ENCODE measurements around the gene APCDD1.

Gene APCDD1

DNA sequence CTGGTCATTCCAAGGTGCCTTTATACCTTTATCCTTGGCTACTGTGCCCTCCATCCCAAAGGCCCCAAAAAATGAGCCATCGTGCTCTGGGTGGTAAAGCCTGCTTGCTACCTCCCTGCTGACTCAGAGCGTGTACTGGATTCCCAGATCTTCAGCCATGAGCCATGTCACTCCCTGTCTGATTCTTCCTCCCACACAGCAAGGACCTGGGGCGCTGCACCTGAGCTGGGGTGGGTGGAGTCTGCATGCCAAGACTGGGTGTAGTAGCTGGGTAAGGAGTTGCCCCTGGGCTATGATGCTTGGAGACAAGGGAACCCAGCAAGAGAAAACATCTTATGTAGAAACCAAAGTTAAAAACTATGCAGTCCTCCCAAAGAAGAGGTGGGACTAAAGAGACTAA is 37.2 kb upstream of the APCDD1 start:
- TF ChIP-seq ZC3H10 (CRISPR knock-in tag; IDR thresholded peaks at IDR 0.05), result no peak
- ATAC-seq, result no peak

DNA sequence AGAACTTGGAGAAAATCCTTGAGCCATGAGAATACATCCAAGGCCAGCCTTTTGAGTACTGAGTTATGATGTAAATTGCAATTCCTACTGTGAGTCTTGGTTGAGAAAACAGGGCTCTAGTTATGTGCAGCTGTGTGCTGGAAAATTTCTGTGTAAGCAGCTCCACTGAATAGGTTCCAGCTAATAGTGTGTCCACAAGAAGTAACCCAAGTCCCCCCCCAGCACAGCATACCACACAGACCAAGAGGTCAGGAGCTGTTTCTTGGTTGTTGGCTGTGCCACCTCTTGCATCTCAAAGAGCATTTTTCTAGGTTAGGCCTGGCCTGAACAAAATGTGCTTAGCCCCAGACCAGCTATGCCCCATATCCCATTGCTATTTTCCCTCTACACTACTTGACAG is 36.8 kb upstream of the APCDD1 start:
- no peak for TF ChIP-seq PPARA (CRISPR knock-in tag; IDR thresholded peaks at IDR 0.05; ENCODE audit: borderline replicate concordance)
- no peak for TF ChIP-seq ISL1 (CRISPR knock-in tag; IDR thresholded peaks at IDR 0.05)
- TF ChIP-seq ZNF565 (CRISPR knock-in tag; conservative IDR thresholded peaks at IDR 0.05; ENCODE audit: low read depth), result no peak
- no peak for TF ChIP-seq ZFP3 (CRISPR knock-in tag; IDR thresholded peaks at IDR 0.05)

DNA sequence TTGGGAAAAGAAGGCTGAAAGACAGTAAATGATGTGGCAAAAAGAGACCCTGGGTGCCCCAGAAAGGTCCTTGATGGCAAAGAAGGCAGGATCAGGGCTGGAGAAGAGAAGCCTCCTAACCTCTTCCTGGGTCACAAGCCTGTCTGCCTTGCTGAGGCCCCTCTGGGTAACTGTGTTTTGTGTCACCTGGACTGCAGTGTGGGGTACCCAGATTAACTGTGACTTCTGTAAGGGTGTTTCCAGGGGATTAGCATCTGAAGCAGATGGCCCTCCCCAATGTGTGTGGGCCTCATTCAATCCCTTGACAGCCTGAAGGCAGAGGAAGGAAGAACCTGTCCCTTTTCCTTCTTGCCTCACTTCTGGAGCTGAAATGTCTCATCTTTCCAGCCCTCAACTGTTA is 35.6 kb upstream of the APCDD1 start:
- no peak for ATAC-seq
- TF ChIP-seq, protein P1, sequence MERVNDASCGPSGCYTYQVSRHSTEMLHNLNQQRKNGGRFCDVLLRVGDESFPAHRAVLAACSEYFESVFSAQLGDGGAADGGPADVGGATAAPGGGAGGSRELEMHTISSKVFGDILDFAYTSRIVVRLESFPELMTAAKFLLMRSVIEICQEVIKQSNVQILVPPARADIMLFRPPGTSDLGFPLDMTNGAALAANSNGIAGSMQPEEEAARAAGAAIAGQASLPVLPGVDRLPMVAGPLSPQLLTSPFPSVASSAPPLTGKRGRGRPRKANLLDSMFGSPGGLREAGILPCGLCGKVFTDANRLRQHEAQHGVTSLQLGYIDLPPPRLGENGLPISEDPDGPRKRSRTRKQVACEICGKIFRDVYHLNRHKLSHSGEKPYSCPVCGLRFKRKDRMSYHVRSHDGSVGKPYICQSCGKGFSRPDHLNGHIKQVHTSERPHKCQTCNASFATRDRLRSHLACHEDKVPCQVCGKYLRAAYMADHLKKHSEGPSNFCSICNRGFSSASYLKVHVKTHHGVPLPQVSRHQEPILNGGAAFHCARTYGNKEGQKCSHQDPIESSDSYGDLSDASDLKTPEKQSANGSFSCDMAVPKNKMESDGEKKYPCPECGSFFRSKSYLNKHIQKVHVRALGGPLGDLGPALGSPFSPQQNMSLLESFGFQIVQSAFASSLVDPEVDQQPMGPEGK (CRISPR knock-in tag; IDR thresholded peaks at IDR 0.05; ENCODE audit: borderline replicate concordance), result no peak
- TF ChIP-seq ARNTL (CRISPR knock-in tag; IDR thresholded peaks at IDR 0.05; ENCODE audit: borderline replicate concordance, low read depth) (no peak), POU6F1 (CRISPR knock-in tag; IDR thresholded peaks at IDR 0.05; ENCODE audit: borderline replicate concordance, low read depth) (no peak), BACH2 (CRISPR knock-in tag; IDR thresholded peaks at IDR 0.05; ENCODE audit: borderline replicate concordance) (no peak), ZNF565 (CRISPR knock-in tag; conservative IDR thresholded peaks at IDR 0.05; ENCODE audit: low read depth) (no peak), CSDC2 (CRISPR knock-in tag; IDR thresholded peaks at IDR 0.05) (no peak), GLIS3 (CRISPR knock-in tag; IDR thresholded peaks at IDR 0.05) (no peak), ZNF8 (CRISPR knock-in tag; IDR thresholded peaks at IDR 0.05) (no peak), ESRRG (CRISPR knock-in tag; IDR thresholded peaks at IDR 0.05) (no peak), ZFP30 (CRISPR knock-in tag; IDR thresholded peaks at IDR 0.05) (no peak), OSR1 (CRISPR knock-in tag; IDR thresholded peaks at IDR 0.05) (no peak), SNAI2 (CRISPR knock-in tag; IDR thresholded peaks at IDR 0.05) (no peak), ZNF70 (CRISPR knock-in tag; IDR thresholded peaks at IDR 0.05) (no peak), ZC3H10 (CRISPR knock-in tag; IDR thresholded peaks at IDR 0.05) (no peak), TOX (CRISPR knock-in tag; IDR thresholded peaks at IDR 0.05; ENCODE audit: borderline replicate concordance) (no peak), RARB (CRISPR knock-in tag; IDR thresholded peaks at IDR 0.05) (no peak)
- TF ChIP-seq, protein P2, sequence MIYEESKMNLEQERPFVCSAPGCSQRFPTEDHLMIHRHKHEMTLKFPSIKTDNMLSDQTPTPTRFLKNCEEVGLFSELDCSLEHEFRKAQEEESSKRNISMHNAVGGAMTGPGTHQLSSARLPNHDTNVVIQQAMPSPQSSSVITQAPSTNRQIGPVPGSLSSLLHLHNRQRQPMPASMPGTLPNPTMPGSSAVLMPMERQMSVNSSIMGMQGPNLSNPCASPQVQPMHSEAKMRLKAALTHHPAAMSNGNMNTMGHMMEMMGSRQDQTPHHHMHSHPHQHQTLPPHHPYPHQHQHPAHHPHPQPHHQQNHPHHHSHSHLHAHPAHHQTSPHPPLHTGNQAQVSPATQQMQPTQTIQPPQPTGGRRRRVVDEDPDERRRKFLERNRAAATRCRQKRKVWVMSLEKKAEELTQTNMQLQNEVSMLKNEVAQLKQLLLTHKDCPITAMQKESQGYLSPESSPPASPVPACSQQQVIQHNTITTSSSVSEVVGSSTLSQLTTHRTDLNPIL (CRISPR knock-in tag; IDR thresholded peaks at IDR 0.05; ENCODE audit: low read depth), result no peak
- TF ChIP-seq, protein P3, sequence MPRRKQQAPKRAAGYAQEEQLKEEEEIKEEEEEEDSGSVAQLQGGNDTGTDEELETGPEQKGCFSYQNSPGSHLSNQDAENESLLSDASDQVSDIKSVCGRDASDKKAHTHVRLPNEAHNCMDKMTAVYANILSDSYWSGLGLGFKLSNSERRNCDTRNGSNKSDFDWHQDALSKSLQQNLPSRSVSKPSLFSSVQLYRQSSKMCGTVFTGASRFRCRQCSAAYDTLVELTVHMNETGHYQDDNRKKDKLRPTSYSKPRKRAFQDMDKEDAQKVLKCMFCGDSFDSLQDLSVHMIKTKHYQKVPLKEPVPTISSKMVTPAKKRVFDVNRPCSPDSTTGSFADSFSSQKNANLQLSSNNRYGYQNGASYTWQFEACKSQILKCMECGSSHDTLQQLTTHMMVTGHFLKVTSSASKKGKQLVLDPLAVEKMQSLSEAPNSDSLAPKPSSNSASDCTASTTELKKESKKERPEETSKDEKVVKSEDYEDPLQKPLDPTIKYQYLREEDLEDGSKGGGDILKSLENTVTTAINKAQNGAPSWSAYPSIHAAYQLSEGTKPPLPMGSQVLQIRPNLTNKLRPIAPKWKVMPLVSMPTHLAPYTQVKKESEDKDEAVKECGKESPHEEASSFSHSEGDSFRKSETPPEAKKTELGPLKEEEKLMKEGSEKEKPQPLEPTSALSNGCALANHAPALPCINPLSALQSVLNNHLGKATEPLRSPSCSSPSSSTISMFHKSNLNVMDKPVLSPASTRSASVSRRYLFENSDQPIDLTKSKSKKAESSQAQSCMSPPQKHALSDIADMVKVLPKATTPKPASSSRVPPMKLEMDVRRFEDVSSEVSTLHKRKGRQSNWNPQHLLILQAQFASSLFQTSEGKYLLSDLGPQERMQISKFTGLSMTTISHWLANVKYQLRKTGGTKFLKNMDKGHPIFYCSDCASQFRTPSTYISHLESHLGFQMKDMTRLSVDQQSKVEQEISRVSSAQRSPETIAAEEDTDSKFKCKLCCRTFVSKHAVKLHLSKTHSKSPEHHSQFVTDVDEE (CRISPR knock-in tag; IDR thresholded peaks at IDR 0.05), result no peak
- TF ChIP-seq, protein P4, sequence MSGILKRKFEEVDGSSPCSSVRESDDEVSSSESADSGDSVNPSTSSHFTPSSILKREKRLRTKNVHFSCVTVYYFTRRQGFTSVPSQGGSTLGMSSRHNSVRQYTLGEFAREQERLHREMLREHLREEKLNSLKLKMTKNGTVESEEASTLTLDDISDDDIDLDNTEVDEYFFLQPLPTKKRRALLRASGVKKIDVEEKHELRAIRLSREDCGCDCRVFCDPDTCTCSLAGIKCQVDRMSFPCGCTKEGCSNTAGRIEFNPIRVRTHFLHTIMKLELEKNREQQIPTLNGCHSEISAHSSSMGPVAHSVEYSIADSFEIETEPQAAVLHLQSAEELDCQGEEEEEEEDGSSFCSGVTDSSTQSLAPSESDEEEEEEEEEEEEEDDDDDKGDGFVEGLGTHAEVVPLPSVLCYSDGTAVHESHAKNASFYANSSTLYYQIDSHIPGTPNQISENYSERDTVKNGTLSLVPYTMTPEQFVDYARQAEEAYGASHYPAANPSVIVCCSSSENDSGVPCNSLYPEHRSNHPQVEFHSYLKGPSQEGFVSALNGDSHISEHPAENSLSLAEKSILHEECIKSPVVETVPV (CRISPR knock-in tag; IDR thresholded peaks at IDR 0.05), result no peak

More for the DNA sequence above, 36.8 kb upstream of the APCDD1 start:
- ATAC-seq, result no peak

Data from SK-N-SH treated with all-trans-retinoic acid at 6 μM for 48 hours (cell line).